Nephron progenitor cell (in vitro differentiated cells): Measurements from ENCODE around the gene KCNMA1.
A peak's percentile ranks its signal among the peaks of the same experiment; 100 is the strongest.

Source experiments
- DNase-seq: peaks from one replicate; pipeline ENCODE4 v3.0.0; 2021
- H3K27ac Mint-ChIP-seq: 2 replicates; pipeline ENCODE4 v1.8.0; 2021; ENCODE audit warnings: mild to moderate bottlenecking, moderate library complexity, mixed read lengths
- H3K27me3 Mint-ChIP-seq: 2 replicates; pipeline ENCODE4 v1.8.0; 2021; ENCODE audit warnings: mild to moderate bottlenecking, low read depth, mixed read lengths; ENCODE audit not compliant: poor library complexity
- H3K36me3 Mint-ChIP-seq: 2 replicates; pipeline ENCODE4 v1.8.0; 2021; ENCODE audit warnings: low read depth, mixed read lengths
- H3K4me1 Mint-ChIP-seq: 2 replicates; pipeline ENCODE4 v1.8.0; 2021; ENCODE audit warnings: mixed read lengths
- H3K4me3 Mint-ChIP-seq: 2 replicates; pipeline ENCODE4 v1.8.0; 2021; ENCODE audit warnings: mild to moderate bottlenecking, moderate library complexity, mixed read lengths
- H3K9me3 Mint-ChIP-seq: 2 replicates; pipeline ENCODE4 v1.8.0; 2021; ENCODE audit warnings: mild to moderate bottlenecking, moderate library complexity, mixed read lengths
- CTCF ChIP-seq: fragments of 200-600 bp; sonication (generic); IDR thresholded peaks from 2 replicates; pipeline ENCODE4 v1.5.0; 2021; ENCODE audit warnings: antibody characterized with exemption

KCNMA1 gene

GRCh38 chr10:77029777-77030717 is 607.6 kb downstream of the KCNMA1 start:
- no peak for TF ChIP-seq CTCF
- H3K27ac Mint-ChIP-seq, result no peak overlapping the region
- no peaks in the 10 kb centered on the region for H3K9me3 Mint-ChIP-seq
- peaks cover 54% of the 10 kb centered on the region for H3K4me1 Mint-ChIP-seq
- no peaks in the 10 kb centered on the region for H3K36me3 Mint-ChIP-seq
- peak overlapping the region; percentile 4 for H3K4me3 Mint-ChIP-seq
- H3K27me3 Mint-ChIP-seq, result no peaks in the 10 kb centered on the region
- DNase-seq, result no peak

GRCh38 chr10:77028042-77028441 is 609.6 kb downstream of the KCNMA1 start:
- Mint-ChIP-seq H3K4me1 (peaks cover 72% of the 10 kb centered on the region), H3K27me3 (peaks cover 3% of the 10 kb centered on the region)
- DNase-seq, result no peak

DNA sequence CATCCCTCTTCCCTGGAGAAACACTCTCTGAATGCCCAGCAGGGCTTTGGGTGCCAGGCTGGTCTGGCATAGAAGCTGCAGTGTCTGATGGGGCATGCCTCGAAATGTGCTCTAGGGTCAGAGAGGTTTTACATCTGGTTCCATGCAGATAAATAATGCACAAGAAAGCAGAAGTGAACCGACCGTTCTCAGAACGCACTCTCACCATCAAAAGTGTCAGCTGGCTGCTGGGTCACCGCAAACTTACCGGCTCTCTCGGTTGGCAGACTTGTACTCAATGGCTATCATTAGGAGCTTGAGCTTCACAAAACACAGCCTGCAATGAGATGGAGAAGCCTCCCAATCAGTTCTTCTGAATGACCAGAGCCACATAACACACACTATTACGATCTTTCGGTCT is 610.0 kb downstream of the KCNMA1 start:
- Mint-ChIP-seq H3K4me3 (no peak overlapping the region), H3K27ac (no peak overlapping the region), H3K9me3 (no peaks in the 10 kb centered on the region), H3K27me3 (peaks cover 3% of the 10 kb centered on the region), H3K4me1 (peaks cover 76% of the 10 kb centered on the region), H3K36me3 (no peaks in the 10 kb centered on the region)
- no peak for TF ChIP-seq CTCF
- no peak for DNase-seq

More at GRCh38 chr10:77028042-77028441, 609.6 kb downstream of the KCNMA1 start:
- Mint-ChIP-seq H3K27ac (no peak overlapping the region), H3K4me3 (no peak overlapping the region), H3K9me3 (no peaks in the 10 kb centered on the region), H3K36me3 (no peaks in the 10 kb centered on the region)
- no peak for TF ChIP-seq CTCF

DNA sequence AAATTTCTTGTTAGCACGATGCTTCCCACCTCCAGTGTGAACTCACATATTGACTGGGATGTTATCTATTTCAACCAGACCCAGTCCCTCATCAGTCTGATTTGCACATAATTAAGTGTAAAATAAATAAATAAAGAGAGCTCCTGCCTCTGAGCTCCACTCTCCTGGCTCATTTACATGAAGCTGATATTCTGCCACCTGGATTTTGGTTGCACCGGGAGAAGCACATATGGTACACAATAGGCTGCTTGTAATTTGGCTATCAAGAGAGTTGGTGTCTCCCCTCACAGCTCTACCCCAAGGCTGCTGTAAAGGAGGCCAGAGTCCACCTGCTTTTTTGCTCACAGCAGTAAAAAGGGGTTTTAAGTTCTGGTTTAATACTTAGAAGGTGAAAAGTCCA is 610.5 kb downstream of the KCNMA1 start:
- Mint-ChIP-seq H3K4me1 (peaks cover 81% of the 10 kb centered on the region), H3K9me3 (no peaks in the 10 kb centered on the region), H3K27me3 (peaks cover 3% of the 10 kb centered on the region), H3K4me3 (no peak overlapping the region), H3K27ac (no peak overlapping the region), H3K36me3 (no peaks in the 10 kb centered on the region)
- TF ChIP-seq CTCF, result no peak
- no peak for DNase-seq

- H3K27ac Mint-ChIP-seq, result no peak overlapping the region
- H3K4me1 Mint-ChIP-seq, result peaks cover 77% of the 10 kb centered on the region
- no peaks in the 10 kb centered on the region for H3K9me3 Mint-ChIP-seq
- no peak overlapping the region for H3K4me3 Mint-ChIP-seq
- peaks cover 3% of the 10 kb centered on the region for H3K27me3 Mint-ChIP-seq
- H3K36me3 Mint-ChIP-seq, result no peaks in the 10 kb centered on the region
- no peak for DNase-seq
- TF ChIP-seq CTCF, result no peak
These were observed 611.5 kb downstream of the KCNMA1 start for GRCh38 chr10:77026148-77026547.

DNA sequence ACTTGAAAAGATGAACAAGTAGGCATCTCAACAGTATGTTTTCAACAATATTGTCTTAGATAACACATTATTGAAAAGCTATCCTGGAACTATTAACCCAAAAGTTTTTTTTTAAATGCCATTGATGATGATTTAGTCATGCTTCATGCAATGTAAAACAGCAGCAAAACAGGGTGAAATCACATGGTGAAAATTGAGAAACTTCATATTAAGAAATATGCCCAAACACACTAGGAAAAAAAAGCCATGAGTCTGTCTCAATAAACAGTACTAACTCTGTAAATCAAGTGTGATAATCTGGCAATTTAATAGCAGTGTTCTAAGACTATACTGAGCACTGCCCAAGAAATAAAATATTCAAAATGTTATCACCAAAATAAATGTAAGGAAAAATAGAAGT is 613.1 kb downstream of the KCNMA1 start:
- Mint-ChIP-seq H3K4me3 (no peak overlapping the region), H3K36me3 (no peaks in the 10 kb centered on the region), H3K27me3 (peaks cover 3% of the 10 kb centered on the region), H3K27ac (no peak overlapping the region), H3K4me1 (peaks cover 67% of the 10 kb centered on the region), H3K9me3 (no peaks in the 10 kb centered on the region)
- no peak for DNase-seq
- no peak for TF ChIP-seq CTCF
